Large intestine (tissue), 3 donors: ENCODE results near the gene FAM171A2. TPM values are rescaled to one million over a fixed set of nuclear protein-coding genes. Genes with fewer than 3 reads are reported as not detected.

Source experiments
- DNase-seq, 2 donors: peaks; one replicate each; pipeline versions ENCODE4 v3.0.0 to v3.0.0-alpha.2; 2013
- H3K27ac ChIP-seq: one replicate; pipeline ENCODE4 v1.5.1; 2013; ENCODE audit warnings: low read length
- H3K27me3 ChIP-seq: 2 replicates; pipeline ENCODE4 v1.6.1; 2013; ENCODE audit warnings: low read length; ENCODE audit not compliant: control insufficient read depth, insufficient read depth
- H3K36me3 ChIP-seq: 2 replicates; pipeline ENCODE4 v1.6.1; 2013; ENCODE audit warnings: low read length; ENCODE audit not compliant: control insufficient read depth, insufficient read depth
- H3K4me1 ChIP-seq: one replicate; pipeline ENCODE4 v1.6.1; 2013; ENCODE audit warnings: low read length; ENCODE audit not compliant: control insufficient read depth, insufficient read depth
- H3K4me3 ChIP-seq: one replicate; pipeline ENCODE4 v1.5.1; 2013; ENCODE audit warnings: low read length
- H3K9me3 ChIP-seq: one replicate; pipeline ENCODE4 v1.6.1; 2013; ENCODE audit warnings: mild to moderate bottlenecking, low read depth, low read length, moderate library complexity; ENCODE audit not compliant: control insufficient read depth
- WGBS: methylation state at CpG from one replicate; pipeline ENCODE4 v1.1.5; 2013; ENCODE audit warnings: low lambda C conversion rate; ENCODE audit not compliant: insufficient coverage; 5-methylcytosine and 5-hydroxymethylcytosine counted together
- polyA plus RNA-seq: library from polyadenylated mRNA; unstranded; fragments of 120-200 nt; gene quantifications from one replicate; pipeline ENCODE4 v1.2.1, GENCODE V29; 2013

Gene FAM171A2
- polyA plus RNA-seq, 1 donor, result 6.5 TPM

GRCh38 chr17:44383861-44384260 lies 20.2 kb upstream of the FAM171A2 start:
- Histone ChIP-seq H3K36me3 (no peaks in the 10 kb centered on the region), H3K9me3 (peaks cover 7% of the 10 kb centered on the region), H3K4me1 (peaks cover 13% of the 10 kb centered on the region), H3K4me3 (no peak overlapping the region), H3K27ac (no peak overlapping the region), H3K27me3 (peaks cover 56% of the 10 kb centered on the region)
- WGBS, result no CpG with 5 or more reads among the region's 16 CpGs
- DNase-seq, result no peak

GRCh38 chr17:44383363-44383762 lies 19.7 kb upstream of the FAM171A2 start:
- peaks cover 59% of the 10 kb centered on the region for H3K27me3 ChIP-seq
- DNase-seq, result no peak

GRCh38 chr17:44382917-44383316 lies 19.3 kb upstream of the FAM171A2 start:
- H3K4me1 ChIP-seq, result peaks cover 13% of the 10 kb centered on the region
- H3K36me3 ChIP-seq, result no peaks in the 10 kb centered on the region
- H3K27me3 ChIP-seq, result peaks cover 62% of the 10 kb centered on the region
- peaks cover 7% of the 10 kb centered on the region for H3K9me3 ChIP-seq
- WGBS, result no CpG with 5 or more reads among the region's 6 CpGs
- no peak for DNase-seq
- H3K4me3 ChIP-seq, result no peak overlapping the region
- H3K27ac ChIP-seq, result no peak overlapping the region

More at GRCh38 chr17:44383363-44383762, 19.7 kb upstream of the FAM171A2 start:
- Histone ChIP-seq H3K27ac (no peak overlapping the region), H3K9me3 (peaks cover 7% of the 10 kb centered on the region), H3K4me1 (peaks cover 13% of the 10 kb centered on the region), H3K4me3 (no peak overlapping the region), H3K36me3 (no peaks in the 10 kb centered on the region)
- WGBS, result no CpG with 5 or more reads among the region's 15 CpGs

GRCh38 chr17:44381810-44382305 lies 18.2 kb upstream of the FAM171A2 start:
- DNase-seq, result no peak
- Histone ChIP-seq H3K4me1 (peaks cover 13% of the 10 kb centered on the region), H3K4me3 (no peak overlapping the region), H3K27me3 (peaks cover 60% of the 10 kb centered on the region), H3K27ac (no peak overlapping the region), H3K36me3 (no peaks in the 10 kb centered on the region), H3K9me3 (peaks cover 7% of the 10 kb centered on the region)
- WGBS, result no CpG with 5 or more reads among the region's 4 CpGs

GRCh38 chr17:44380767-44381166 lies 17.1 kb upstream of the FAM171A2 start:
- DNase-seq, result peak in 1 of 2 donors; percentile 1
- Histone ChIP-seq H3K27me3 (peaks cover 49% of the 10 kb centered on the region), H3K36me3 (no peaks in the 10 kb centered on the region), H3K4me3 (no peak overlapping the region), H3K9me3 (peaks cover 4% of the 10 kb centered on the region), H3K4me1 (peaks cover 13% of the 10 kb centered on the region), H3K27ac (no peak overlapping the region)
- no CpG with 5 or more reads among the region's 9 CpGs for WGBS

GRCh38 chr17:44379887-44380286 lies 16.2 kb upstream of the FAM171A2 start:
- peaks cover 40% of the 10 kb centered on the region for H3K27me3 ChIP-seq
- no CpG with 5 or more reads among the region's 10 CpGs for WGBS
- H3K36me3 ChIP-seq, result no peaks in the 10 kb centered on the region
- DNase-seq, result peak in 1 of 2 donors; percentile 1
- H3K9me3 ChIP-seq, result peaks cover 2% of the 10 kb centered on the region
- no peak overlapping the region for H3K4me3 ChIP-seq
- H3K4me1 ChIP-seq, result peaks cover 7% of the 10 kb centered on the region
- no peak overlapping the region for H3K27ac ChIP-seq

- peaks cover 8% of the 10 kb centered on the region for H3K4me1 ChIP-seq
- H3K4me3 ChIP-seq, result no peak overlapping the region
- H3K9me3 ChIP-seq, result no peaks in the 10 kb centered on the region
- H3K36me3 ChIP-seq, result no peaks in the 10 kb centered on the region
- H3K27ac ChIP-seq, result no peak overlapping the region
- H3K27me3 ChIP-seq, result peaks cover 24% of the 10 kb centered on the region
- no CpG with 5 or more reads among the region's 14 CpGs for WGBS
- DNase-seq, result no peak
Observed at GRCh38 chr17:44378171-44378705, 14.6 kb upstream of the FAM171A2 start.

- H3K4me3 ChIP-seq, result no peak overlapping the region
- DNase-seq, result no peak
- no peaks in the 10 kb centered on the region for H3K36me3 ChIP-seq
- peaks cover 16% of the 10 kb centered on the region for H3K27me3 ChIP-seq
- WGBS, result no CpG with 5 or more reads among the region's 12 CpGs
- H3K4me1 ChIP-seq, result peaks cover 8% of the 10 kb centered on the region
- no peak overlapping the region for H3K27ac ChIP-seq
- no peaks in the 10 kb centered on the region for H3K9me3 ChIP-seq
Observed at GRCh38 chr17:44376779-44377178, 13.1 kb upstream of the FAM171A2 start.

- WGBS, result no CpG with 5 or more reads among the region's 5 CpGs
- Histone ChIP-seq H3K27ac (no peak overlapping the region), H3K4me3 (no peak overlapping the region), H3K9me3 (no peaks in the 10 kb centered on the region), H3K4me1 (peaks cover 8% of the 10 kb centered on the region), H3K27me3 (peaks cover 16% of the 10 kb centered on the region), H3K36me3 (no peaks in the 10 kb centered on the region)
- no peak for DNase-seq
Observed at GRCh38 chr17:44376124-44376523, 12.5 kb upstream of the FAM171A2 start.

- H3K4me3 ChIP-seq, result no peak overlapping the region
- no peaks in the 10 kb centered on the region for H3K9me3 ChIP-seq
- peaks cover 8% of the 10 kb centered on the region for H3K4me1 ChIP-seq
- H3K27me3 ChIP-seq, result peaks cover 10% of the 10 kb centered on the region
- no peak for DNase-seq
- WGBS, result no CpG with 5 or more reads among the region's 22 CpGs
- no peaks in the 10 kb centered on the region for H3K36me3 ChIP-seq
- H3K27ac ChIP-seq, result no peak overlapping the region
Observed at GRCh38 chr17:44375196-44376017, 11.8 kb upstream of the FAM171A2 start.
